Gastroesophageal sphincter (tissue), 4 donors: ENCODE measurements around the gene TIAL1. TPM values are rescaled to one million over a fixed set of nuclear protein-coding genes. Genes with fewer than 3 reads are reported as not detected.

Experiments
- ATAC-seq: fragments of 150-250 bp; one replicate; pipeline ENCODE4 v1.9.1; 2016; ENCODE audit warnings: mild to moderate bottlenecking, moderate library complexity
- H3K27ac ChIP-seq, 4 donors: fragments of 200-600 bp; sonication (generic) in 3 of 4; 1 replicate in 3 of 4; 2 replicates in 1 of 4; pipeline ENCODE4 v1.5.1; 2016 to 2019
- H3K27me3 ChIP-seq: fragments of 200-600 bp; sonication (generic); one replicate; pipeline ENCODE4 v1.5.1; 2019
- H3K36me3 ChIP-seq, 2 donors: fragments of 200-600 bp; sonication (generic); one replicate each; pipeline ENCODE4 v1.5.1; 2019; ENCODE audit warnings: control low read depth in 1 of 2
- H3K4me1 ChIP-seq, 3 donors: fragments of 200-600 bp; sonication (generic); 1 replicate in 2 of 3; 2 replicates in 1 of 3; pipeline ENCODE4 v1.5.1; 2016 to 2019; ENCODE audit warnings: control low read depth in 2 of 3
- H3K4me3 ChIP-seq, 2 donors: fragments of 200-600 bp; sonication (generic); one replicate each; pipeline ENCODE4 v1.5.1; 2019; ENCODE audit warnings: mild to moderate bottlenecking in 1 of 2, moderate library complexity in 1 of 2
- H3K9me3 ChIP-seq, 3 donors: fragments of 200-600 bp; sonication (generic); one replicate each; pipeline ENCODE4 v1.5.1; 2017 to 2019; ENCODE audit warnings: control low read depth in 2 of 3
- EP300 ChIP-seq: sonication (generic); formaldehyde crosslinking; IDR thresholded peaks from one replicate; pipeline ENCODE4 v1.6.1; 2017; ENCODE audit warnings: antibody characterized with exemption, mild to moderate bottlenecking
- POLR2A ChIP-seq, 2 donors: fragments of 450-650 bp; IDR thresholded peaks; one replicate each; pipeline ENCODE4 v1.6.1; 2017; ENCODE audit warnings: antibody characterized with exemption in 2 of 2, mild to moderate bottlenecking in 2 of 2, moderate library complexity in 1 of 2
- POLR2AphosphoS5 ChIP-seq: sonication (generic); formaldehyde crosslinking; IDR thresholded peaks from one replicate; pipeline ENCODE4 v1.6.1; 2017; ENCODE audit warnings: antibody characterized with exemption
- WGBS, 2 donors: methylation state at CpG; one replicate each; pipeline ENCODE4 v1.1.5; 2018; ENCODE audit warnings: low coverage in 1 of 2; 5-methylcytosine and 5-hydroxymethylcytosine counted together
- total RNA-seq, 4 donors: library from RNA; depleted of rRNA; stranded (reverse); fragments of >200 nt; gene quantifications; one replicate each; pipeline ENCODE4 v1.1.0, GENCODE V29; 2016
- TF ChIP-seq, protein P1 (sequence below), 4 experiments: fragments of 200-600 bp in 2 of 4; fragments of 450-650 bp in 2 of 4; sonication (generic) in 1 of 4; IDR thresholded peaks; one replicate each; pipeline ENCODE4 v1.5.1; 2017 to 2019; ENCODE audit warnings: antibody characterized with exemption in 4 of 4, mild to moderate bottlenecking in 2 of 4, moderate library complexity in 2 of 4

The TIAL1 gene
- total RNA-seq, 4 donors from 2014 or later, result 53.6 to 117 (median 57.9) TPM

DNA sequence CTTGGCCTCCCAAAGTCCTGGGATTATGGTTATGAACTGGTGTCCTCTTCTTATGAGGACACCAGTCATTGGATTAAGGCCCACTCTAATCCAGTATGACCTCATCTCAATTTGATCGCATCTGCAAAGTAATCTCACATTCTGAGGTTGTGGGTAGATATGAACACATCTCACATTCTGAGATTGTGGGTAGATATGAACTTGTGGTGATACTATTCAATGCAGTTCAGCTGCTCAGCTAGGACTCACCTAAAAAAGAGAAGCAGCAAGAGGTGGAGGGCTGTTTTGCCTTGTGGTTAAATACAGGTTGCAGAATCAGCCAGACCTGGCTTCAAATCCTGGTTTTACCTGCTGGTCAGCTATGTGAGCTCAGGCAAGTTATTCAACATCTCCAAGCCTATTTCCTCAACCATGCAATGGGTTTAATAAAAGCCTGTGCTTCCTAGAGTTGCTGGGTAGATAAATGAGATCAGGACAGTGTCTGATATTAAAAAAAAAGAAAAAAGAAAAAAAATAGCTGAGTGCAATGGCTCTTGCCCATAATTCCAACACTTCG is 45.9 kb upstream of the TIAL1 start:
- no peak overlapping the region for H3K27ac ChIP-seq
- 72 to 100% methylated on average over 1 to 2 of the region's 2 CpGs for WGBS, 2 donors
- H3K9me3 ChIP-seq, result peaks cover 0 to 18% (median 0%) of the 10 kb centered on the region in 3 donors
- no peak for TF ChIP-seq POLR2AphosphoS5
- TF ChIP-seq EP300, result no peak
- TF ChIP-seq, protein P1, sequence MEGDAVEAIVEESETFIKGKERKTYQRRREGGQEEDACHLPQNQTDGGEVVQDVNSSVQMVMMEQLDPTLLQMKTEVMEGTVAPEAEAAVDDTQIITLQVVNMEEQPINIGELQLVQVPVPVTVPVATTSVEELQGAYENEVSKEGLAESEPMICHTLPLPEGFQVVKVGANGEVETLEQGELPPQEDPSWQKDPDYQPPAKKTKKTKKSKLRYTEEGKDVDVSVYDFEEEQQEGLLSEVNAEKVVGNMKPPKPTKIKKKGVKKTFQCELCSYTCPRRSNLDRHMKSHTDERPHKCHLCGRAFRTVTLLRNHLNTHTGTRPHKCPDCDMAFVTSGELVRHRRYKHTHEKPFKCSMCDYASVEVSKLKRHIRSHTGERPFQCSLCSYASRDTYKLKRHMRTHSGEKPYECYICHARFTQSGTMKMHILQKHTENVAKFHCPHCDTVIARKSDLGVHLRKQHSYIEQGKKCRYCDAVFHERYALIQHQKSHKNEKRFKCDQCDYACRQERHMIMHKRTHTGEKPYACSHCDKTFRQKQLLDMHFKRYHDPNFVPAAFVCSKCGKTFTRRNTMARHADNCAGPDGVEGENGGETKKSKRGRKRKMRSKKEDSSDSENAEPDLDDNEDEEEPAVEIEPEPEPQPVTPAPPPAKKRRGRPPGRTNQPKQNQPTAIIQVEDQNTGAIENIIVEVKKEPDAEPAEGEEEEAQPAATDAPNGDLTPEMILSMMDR (IDR thresholded peaks at IDR 0.05), result no peak
- TF ChIP-seq POLR2A (IDR thresholded peaks at IDR 0.05), result no peak
- H3K27me3 ChIP-seq, result no peaks in the 10 kb centered on the region
- ATAC-seq, result no peak
- H3K4me1 ChIP-seq, result no peaks in the 10 kb centered on the region
- H3K36me3 ChIP-seq, result no peaks in the 10 kb centered on the region
- H3K4me3 ChIP-seq, result no peak overlapping the region

DNA sequence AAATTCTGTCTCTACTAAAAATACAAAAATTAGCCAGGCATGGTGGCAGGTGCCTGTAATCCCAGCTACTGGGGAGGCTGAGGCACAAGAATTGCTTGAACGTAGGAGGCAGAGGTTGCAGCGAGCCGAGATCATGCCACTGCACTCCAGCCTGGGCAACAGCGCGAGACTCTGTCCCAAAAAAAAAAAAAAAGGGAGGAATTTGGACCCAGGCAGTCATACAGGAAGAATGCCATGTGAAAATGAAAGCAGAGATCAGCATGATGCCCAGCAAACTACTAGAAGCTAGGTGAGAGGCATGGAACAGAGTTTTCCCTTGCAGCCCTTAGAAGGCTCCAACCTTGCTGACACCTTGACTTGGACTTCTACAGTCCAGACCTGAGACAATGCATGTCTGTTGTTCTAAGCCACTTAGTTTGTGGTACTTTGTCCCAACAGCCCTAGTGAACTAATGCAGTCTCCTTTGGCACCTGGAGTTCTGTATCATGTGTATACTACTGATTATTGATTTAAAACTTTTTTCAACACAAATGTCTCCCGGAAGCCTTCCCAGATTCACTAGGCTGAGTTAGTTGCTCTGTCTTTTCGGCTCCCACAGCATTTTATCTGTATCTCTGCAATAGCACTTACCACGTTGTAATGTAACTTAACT is 44.2 kb upstream of the TIAL1 start:
- TF ChIP-seq EP300, result no peak
- no peak for TF ChIP-seq POLR2AphosphoS5
- no peak for TF ChIP-seq POLR2A (IDR thresholded peaks at IDR 0.05)
- TF ChIP-seq, protein P1 (IDR thresholded peaks at IDR 0.05), result no peak
- Histone ChIP-seq H3K4me1 (no peaks in the 10 kb centered on the region), H3K4me3 (no peak overlapping the region), H3K9me3 (peaks cover 0 to 18% (median 0%) of the 10 kb centered on the region in 3 donors), H3K27me3 (no peaks in the 10 kb centered on the region), H3K36me3 (no peaks in the 10 kb centered on the region), H3K27ac (no peak overlapping the region)
- 66 to 100% methylated on average over 1 to 8 of the region's 8 CpGs for WGBS, 2 donors
- no peak for ATAC-seq

DNA sequence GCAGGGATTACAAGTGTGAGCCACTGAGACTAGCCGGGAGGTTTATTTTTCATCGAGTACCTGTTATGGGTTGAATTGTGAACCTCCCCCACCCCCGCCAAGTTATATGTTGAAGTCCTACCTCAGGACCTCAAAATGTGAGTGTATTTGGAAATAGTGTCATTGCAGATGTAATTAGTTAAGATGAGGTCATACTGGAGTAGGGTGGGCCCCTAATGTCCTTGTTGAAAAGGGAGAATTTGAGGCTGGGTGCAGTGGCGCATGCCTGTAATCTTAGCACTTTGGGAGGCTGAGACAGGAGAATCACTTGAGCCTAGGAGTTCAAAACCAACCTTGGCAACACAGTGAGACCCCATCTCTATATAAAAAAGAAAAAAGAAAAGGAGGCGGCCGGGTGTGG is 43.6 kb upstream of the TIAL1 start:
- Histone ChIP-seq H3K4me3 (no peak overlapping the region), H3K27me3 (no peaks in the 10 kb centered on the region), H3K36me3 (no peaks in the 10 kb centered on the region), H3K4me1 (no peaks in the 10 kb centered on the region), H3K27ac (no peak overlapping the region), H3K9me3 (peaks cover 0 to 12% (median 0%) of the 10 kb centered on the region in 3 donors)
- WGBS, 2 donors, result 95 to 100% methylated on average over 1 to 4 of the region's 6 CpGs
- TF ChIP-seq, protein P1 (IDR thresholded peaks at IDR 0.05), result no peak
- no peak for ATAC-seq

DNA sequence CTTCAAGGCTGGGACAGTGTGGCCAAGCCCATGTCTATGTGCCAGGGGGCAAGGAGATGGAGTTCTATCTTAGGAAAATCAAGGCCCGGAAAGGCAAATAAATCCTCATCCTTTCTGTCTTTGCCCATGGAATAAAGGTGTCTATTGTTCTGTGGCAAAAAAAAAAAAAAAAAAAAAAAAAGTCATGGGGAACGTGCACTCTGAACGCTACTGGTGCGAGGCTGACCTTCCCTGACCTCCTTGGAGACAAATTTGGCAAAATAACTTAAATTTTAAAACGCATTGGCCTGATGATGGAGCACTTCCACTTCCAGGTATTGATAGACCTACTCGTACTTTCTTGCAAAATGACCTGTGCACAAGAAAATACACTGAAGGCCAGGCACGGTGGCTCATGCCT is 42.2 kb upstream of the TIAL1 start:
- Histone ChIP-seq H3K9me3 (no peaks in the 10 kb centered on the region), H3K27me3 (no peaks in the 10 kb centered on the region), H3K4me3 (no peak overlapping the region), H3K36me3 (no peaks in the 10 kb centered on the region), H3K4me1 (no peaks in the 10 kb centered on the region), H3K27ac (no peak overlapping the region)
- no peak for ATAC-seq
- TF ChIP-seq EP300, result no peak
- no peak for TF ChIP-seq POLR2A (IDR thresholded peaks at IDR 0.05)
- 60 to 72% methylated on average over 1 to 7 of the region's 7 CpGs for WGBS, 2 donors

DNA sequence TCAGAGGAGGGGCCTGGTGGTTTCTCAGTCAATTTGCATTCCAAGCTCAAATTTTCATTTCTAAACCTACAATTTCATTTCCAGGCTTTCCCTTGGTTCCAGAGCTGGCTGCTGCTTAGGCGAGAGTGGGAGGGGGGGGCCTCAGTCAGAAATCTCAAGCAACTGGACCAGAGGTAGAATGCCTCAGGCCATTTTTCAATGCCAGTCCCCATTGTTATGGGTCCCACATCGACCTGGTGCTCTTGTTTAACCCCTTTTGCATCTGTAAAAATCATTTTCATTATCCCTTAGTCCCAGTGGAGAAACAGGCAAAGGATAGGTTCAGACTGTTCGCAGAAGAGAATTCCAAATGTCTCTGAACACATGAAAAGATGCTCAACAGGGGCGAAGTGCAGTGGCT is 40.9 kb upstream of the TIAL1 start:
- 57 to 100% methylated on average over 1 to 3 of the region's 4 CpGs for WGBS, 2 donors
- TF ChIP-seq EP300 (no peak), POLR2AphosphoS5 (no peak), POLR2A (IDR thresholded peaks at IDR 0.05) (no peak)
- TF ChIP-seq, protein P1 (IDR thresholded peaks at IDR 0.05), result no peak

More for the DNA sequence above, 40.9 kb upstream of the TIAL1 start:
- Histone ChIP-seq H3K27me3 (no peaks in the 10 kb centered on the region), H3K4me3 (no peak overlapping the region), H3K36me3 (no peaks in the 10 kb centered on the region), H3K4me1 (no peaks in the 10 kb centered on the region), H3K9me3 (no peaks in the 10 kb centered on the region), H3K27ac (no peak overlapping the region)
- ATAC-seq, result no peak
